Placental epithelial cell (primary cell): ENCODE results near the gene ZBED3. TPM values are rescaled to one million over a fixed set of nuclear protein-coding genes. Genes with fewer than 3 reads are reported as not detected.

Experiments
- small RNA-seq: library from RNA; depleted of rRNA; stranded (forward); fragments of <200 nt; gene quantifications from one replicate; pipeline ENCODE3, GENCODE V24; 2012
- total RNA-seq: library from RNA; depleted of rRNA; stranded (reverse); fragments of >200 nt; gene quantifications from 2 replicates; pipeline ENCODE4 v1.2.3, GENCODE V29; 2012

Gene ZBED3, protein sequence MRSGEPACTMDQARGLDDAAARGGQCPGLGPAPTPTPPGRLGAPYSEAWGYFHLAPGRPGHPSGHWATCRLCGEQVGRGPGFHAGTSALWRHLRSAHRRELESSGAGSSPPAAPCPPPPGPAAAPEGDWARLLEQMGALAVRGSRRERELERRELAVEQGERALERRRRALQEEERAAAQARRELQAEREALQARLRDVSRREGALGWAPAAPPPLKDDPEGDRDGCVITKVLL
- under 0.01 and 0.22 TPM in 2 replicates for total RNA-seq

DNA sequence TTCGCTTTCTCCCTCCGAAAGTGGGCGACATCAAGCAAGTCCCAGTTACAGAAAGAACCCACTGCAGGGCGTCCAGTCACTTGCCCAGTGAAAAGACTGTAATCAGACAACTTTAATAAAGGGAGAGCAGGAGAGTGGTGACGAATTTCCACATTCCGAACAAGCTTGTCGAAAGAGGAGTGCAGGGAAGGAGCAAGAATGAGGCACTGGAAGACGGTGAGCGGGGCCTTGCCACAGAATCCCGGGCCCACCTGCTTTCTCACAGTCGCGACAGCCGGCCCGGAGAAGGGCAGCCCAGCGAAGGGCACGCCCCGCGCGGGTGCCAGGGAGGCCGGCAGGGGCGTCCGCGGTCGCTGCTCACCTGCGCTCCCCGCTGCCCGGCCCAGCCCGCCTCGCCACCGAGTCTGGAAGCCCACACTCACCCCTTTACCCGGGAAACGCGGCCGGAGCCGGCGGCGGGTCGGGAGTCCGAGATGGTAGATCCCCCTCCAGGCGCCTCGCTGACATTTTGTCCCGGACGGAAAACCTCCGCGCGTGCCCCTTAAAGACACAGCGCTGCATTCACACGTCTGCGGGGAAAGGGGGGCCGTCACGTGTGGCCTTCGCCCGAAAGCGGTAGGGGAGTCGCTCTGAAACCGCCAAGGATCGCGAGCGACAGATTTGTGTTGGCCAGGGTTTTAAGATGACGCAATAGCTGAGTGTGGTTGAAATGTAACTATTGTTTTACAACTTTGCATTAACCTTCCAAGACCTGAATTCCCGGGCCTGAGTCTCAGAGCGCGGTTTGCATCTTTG, at the start of gene ZBED3:
Gene ZBED3, minus strand, starts transcription at position 597 of the 795 bp plus-strand sequence. CDS start 9,407 bp downstream, outside the sequence.

DNA sequence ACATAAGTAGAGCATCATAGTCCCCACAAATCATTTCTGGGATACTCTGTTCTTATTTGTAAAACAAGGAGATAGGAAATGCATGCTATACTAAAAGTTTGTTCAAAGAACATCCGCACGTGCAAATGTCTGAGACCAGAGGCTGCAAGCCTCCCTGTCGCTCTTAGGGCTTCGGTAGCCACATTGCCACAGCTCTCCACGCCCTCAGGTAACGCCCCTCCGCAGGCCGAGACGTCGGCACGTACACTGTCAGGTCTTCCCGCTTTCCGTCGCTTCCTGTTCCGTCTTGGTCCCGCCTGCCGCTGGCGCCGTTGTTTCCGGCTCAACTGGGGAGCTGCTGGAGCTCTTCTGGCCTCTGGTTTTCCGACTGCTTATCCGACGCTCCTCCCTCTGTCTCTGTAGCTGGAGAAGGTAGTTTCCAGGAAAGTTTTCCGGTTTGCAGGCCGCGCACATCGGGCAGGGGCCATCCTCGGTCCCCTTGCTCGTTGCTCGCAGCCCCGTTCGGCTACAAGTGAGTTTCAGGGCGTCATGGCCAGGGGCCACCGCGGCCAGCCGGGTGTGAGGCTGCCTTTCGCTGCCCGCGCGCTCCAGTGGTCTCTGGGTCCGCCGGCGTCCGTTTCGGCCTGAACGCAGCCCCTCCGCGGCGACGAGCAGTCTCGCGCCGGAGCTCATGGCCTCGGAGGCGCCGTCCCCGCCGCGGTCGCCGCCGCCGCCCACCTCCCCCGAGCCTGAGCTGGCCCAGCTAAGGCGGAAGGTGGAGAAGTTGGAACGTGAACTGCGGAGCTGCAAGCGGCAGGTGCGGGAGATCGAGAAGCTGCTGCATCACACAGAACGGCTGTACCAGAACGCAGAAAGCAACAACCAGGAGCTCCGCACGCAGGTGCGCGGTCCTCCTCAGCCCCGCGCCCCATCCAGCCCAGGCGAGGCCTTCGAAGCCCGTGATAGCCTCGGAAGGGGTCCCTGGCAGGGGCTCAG, 56.7 kb downstream of the ZBED3 start, which contains the start of gene AGGF1:
Gene AGGF1, plus strand, starts transcription at position 308 of the 975 bp plus-strand sequence. Its CDS starts 363 bp downstream, at position 671.

Small RNA genes lying within 50 kb of the gene (small RNA-seq; reads per million reads assigned to genes)
- 4.7 reads per million, percentile 91 among the genes with 10 or more reads in this experiment for gene SNORA47

Other genes with a start within 250 kb of the ZBED3 start
- gene S100Z, start 237.3 kb downstream of the ZBED3 start, total RNA-seq, result not detected in 2 replicates
- not detected in 2 replicates for gene CRHBP, start 134.2 kb downstream of the ZBED3 start, total RNA-seq
- gene AGGF1, start 56.9 kb downstream of the ZBED3 start, total RNA-seq, result 18.1 and 20.6 TPM in 2 replicates
- gene PDE8B, start 123.4 kb upstream of the ZBED3 start, total RNA-seq, result under 0.01 TPM in 1 of 2 replicates, not detected in the other